Neuronal stem cell (in vitro differentiated cells): ENCODE data around the gene NLGN1.

Experiments used
- DNase-seq: peaks from one replicate; pipeline ENCODE4 v3.0.0-alpha.2; 2013; ENCODE audit warnings: low spot score
- H2AFZ ChIP-seq: one replicate; pipeline ENCODE4 v1.6.1; 2013; ENCODE audit warnings: mild to moderate bottlenecking, low read length, inconsistent platforms
- H2AK5ac ChIP-seq: 2 replicates; pipeline ENCODE4 v1.6.1; 2013; ENCODE audit warnings: low read depth, mild to moderate bottlenecking, inconsistent platforms, low read length, moderate library complexity, mixed read lengths
- H2BK120ac ChIP-seq: 2 replicates; pipeline ENCODE4 v1.6.1; 2013; ENCODE audit warnings: low read depth, mild to moderate bottlenecking, inconsistent platforms, low read length, moderate library complexity, mixed read lengths
- H2BK12ac ChIP-seq: one replicate; pipeline ENCODE4 v1.6.1; 2013; ENCODE audit warnings: low read length, inconsistent platforms
- H2BK15ac ChIP-seq: 2 replicates; pipeline ENCODE4 v1.6.1; 2013; ENCODE audit warnings: mild to moderate bottlenecking, low read length, inconsistent platforms, mixed read lengths
- H2BK5ac ChIP-seq: one replicate; pipeline ENCODE4 v1.6.1; 2013; ENCODE audit warnings: inconsistent platforms, mild to moderate bottlenecking, low read length, moderate library complexity
- H3K14ac ChIP-seq: one replicate; pipeline ENCODE4 v1.6.1; 2013; ENCODE audit warnings: low read length, inconsistent platforms
- H3K18ac ChIP-seq: 2 replicates; pipeline ENCODE4 v1.6.1; 2013; ENCODE audit warnings: low read length, inconsistent platforms
- H3K23ac ChIP-seq: 2 replicates; pipeline ENCODE4 v1.6.1; 2013; ENCODE audit warnings: low read depth, mild to moderate bottlenecking, mixed read lengths, low read length, inconsistent platforms; ENCODE audit not compliant: poor library complexity
- H3K27ac ChIP-seq: replicated peaks from 3 replicates; pipeline ENCODE4 v1.5.1; 2013; ENCODE audit warnings: low read length, inconsistent platforms
- H3K27me3 ChIP-seq, 3 experiments: 2 replicates each; pipeline ENCODE4 v1.6.1; 2013; ENCODE audit warnings: low read length in 3 of 3, mild to moderate bottlenecking in 2 of 3, inconsistent platforms in 1 of 3, low read depth in 1 of 3, mixed read lengths in 1 of 3, moderate library complexity in 1 of 3; ENCODE audit not compliant: control insufficient read depth in 3 of 3, insufficient read depth in 3 of 3
- H3K36me3 ChIP-seq, 2 donors: replicated peaks in 1 of 2; 2 replicates each; pipeline ENCODE4 v1.6.1; 2013; ENCODE audit warnings: low read length in 2 of 2; ENCODE audit not compliant: control insufficient read depth in 2 of 2, insufficient read depth in 2 of 2
- H3K4ac ChIP-seq: 2 replicates; pipeline ENCODE4 v1.6.1; 2013; ENCODE audit warnings: inconsistent platforms, mild to moderate bottlenecking, low read length, moderate library complexity
- H3K4me1 ChIP-seq, 2 donors: 1 replicate in 1 of 2; 2 replicates in 1 of 2; pipeline ENCODE4 v1.6.1; 2013; ENCODE audit warnings: low read length in 2 of 2, low read depth in 1 of 2; ENCODE audit not compliant: control insufficient read depth in 2 of 2, insufficient read depth in 1 of 2
- H3K4me2 ChIP-seq: one replicate; pipeline ENCODE4 v1.6.1; 2013; ENCODE audit warnings: mild to moderate bottlenecking, low read length, inconsistent platforms; ENCODE audit not compliant: insufficient read depth, poor library complexity, severe bottlenecking
- H3K4me3 ChIP-seq, 2 donors: 2 replicates each; pipeline ENCODE4 v1.5.1; 2013; ENCODE audit warnings: low read length in 2 of 2, mild to moderate bottlenecking in 2 of 2, inconsistent platforms in 1 of 2, moderate library complexity in 1 of 2
- H3K79me1 ChIP-seq: one replicate; pipeline ENCODE4 v1.6.1; 2013; ENCODE audit warnings: low read depth, mild to moderate bottlenecking, inconsistent platforms, low read length, moderate library complexity
- H3K9ac ChIP-seq: one replicate; pipeline ENCODE4 v1.6.1; 2013; ENCODE audit warnings: mild to moderate bottlenecking, low read depth, low read length, inconsistent platforms; ENCODE audit not compliant: poor library complexity
- H3K9me3 ChIP-seq, 2 donors: replicated peaks in 1 of 2; 2 replicates each; pipeline versions ENCODE3 to v1.6.1; 2013; ENCODE audit warnings: low read length in 2 of 2, mild to moderate bottlenecking in 2 of 2, inconsistent platforms in 1 of 2, low read depth in 1 of 2, mixed read lengths in 1 of 2, moderate library complexity in 1 of 2; ENCODE audit not compliant: control insufficient read depth in 2 of 2, insufficient read depth in 1 of 2
- H4K8ac ChIP-seq: one replicate; pipeline ENCODE4 v1.6.1; 2013; ENCODE audit warnings: low read depth, mild to moderate bottlenecking, inconsistent platforms, low read length, moderate library complexity
- H4K91ac ChIP-seq: one replicate; pipeline ENCODE4 v1.6.1; 2013; ENCODE audit warnings: low read length, low read depth, mild to moderate bottlenecking, inconsistent platforms; ENCODE audit not compliant: poor library complexity
- WGBS, 2 donors: extraction: QIAGEN DNeasy Blood & Tissue Kit; methylation state at CpG; one replicate each; pipeline ENCODE4 v1.1.7; 2013; ENCODE audit warnings: missing lambda C conversion rate in 2 of 2, mixed read lengths in 1 of 2; ENCODE audit not compliant: insufficient read length in 2 of 2, insufficient replicate concordance in 1 of 2; ENCODE audit errors: extremely low coverage in 2 of 2; 5-methylcytosine and 5-hydroxymethylcytosine counted together

Gene NLGN1

GRCh38 chr3:174315225-174315624 is 917.7 kb downstream of the NLGN1 start:
- Histone ChIP-seq H2BK15ac (no peak overlapping the region), H3K18ac (no peak overlapping the region), H2AK5ac (no peak overlapping the region), H4K8ac (no peak overlapping the region), H3K27ac (no peak overlapping the region), H2BK120ac (no peak overlapping the region), H3K36me3 (no peaks in the 10 kb centered on the region), H3K79me1 (no peaks in the 10 kb centered on the region), H3K27me3 (no peaks in the 10 kb centered on the region), H2BK12ac (no peak overlapping the region), H3K9ac (no peak overlapping the region), H4K91ac (no peak overlapping the region), H3K14ac (no peak overlapping the region), H3K9me3 (no peaks in the 10 kb centered on the region), H2BK5ac (no peak overlapping the region), H3K4me3 (no peak overlapping the region), H3K23ac (no peak overlapping the region), H3K4ac (no peak overlapping the region), H3K4me1 (peaks cover 0 to 3% of the 10 kb centered on the region in 2 donors), H3K4me2 (no peak overlapping the region), H2AFZ (no peak overlapping the region)
- WGBS, 2 donors: no CpG with 5 or more reads among the region's 2 CpGs
- no peak for DNase-seq

GRCh38 chr3:174317005-174317404 is 919.5 kb downstream of the NLGN1 start:
- DNase-seq: no peak
- Histone ChIP-seq H3K23ac (no peak overlapping the region), H2BK120ac (no peak overlapping the region), H2AFZ (no peak overlapping the region), H3K79me1 (no peaks in the 10 kb centered on the region), H2AK5ac (no peak overlapping the region), H2BK5ac (no peak overlapping the region), H3K18ac (no peak overlapping the region), H3K9ac (no peak overlapping the region), H2BK12ac (no peak overlapping the region), H4K8ac (no peak overlapping the region), H3K27me3 (no peaks in the 10 kb centered on the region), H4K91ac (no peak overlapping the region), H3K4me1 (peaks cover 0 to 3% of the 10 kb centered on the region in 2 donors), H3K14ac (no peak overlapping the region), H3K27ac (no peak overlapping the region), H3K9me3 (peaks cover 0 to 7% of the 10 kb centered on the region in 2 donors), H3K4ac (no peak overlapping the region), H3K4me2 (no peak overlapping the region), H2BK15ac (no peak overlapping the region), H3K36me3 (no peaks in the 10 kb centered on the region), H3K4me3 (no peak overlapping the region)
- WGBS, 2 donors: no CpG with 5 or more reads among the region's 1 CpG

DNA sequence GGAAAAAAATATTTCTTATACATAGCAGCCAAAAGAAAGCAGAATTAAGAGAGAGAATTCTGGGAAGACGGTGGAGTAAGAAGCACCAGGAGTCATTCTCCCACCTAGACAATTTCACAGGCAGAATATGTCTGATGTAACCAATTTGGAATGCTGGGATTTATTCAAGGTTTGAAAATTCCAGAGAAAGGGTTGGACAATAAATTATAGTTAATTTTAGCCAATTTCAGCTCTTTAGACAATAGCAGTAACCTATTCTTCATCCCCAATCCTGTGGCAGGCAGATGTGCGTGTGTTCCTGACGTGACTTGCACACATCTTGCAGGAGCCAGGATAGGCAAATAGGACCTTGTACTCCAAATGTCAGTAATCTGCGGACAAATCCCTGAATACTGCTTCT is 920.6 kb downstream of the NLGN1 start:
- no peak overlapping the region for H3K4ac ChIP-seq
- no peak overlapping the region for H3K4me2 ChIP-seq
- H2BK5ac ChIP-seq: no peak overlapping the region
- peaks cover 0 to 3% of the 10 kb centered on the region in 2 donors for H3K4me1 ChIP-seq
- no CpG with 5 or more reads among the region's 4 CpGs for WGBS, 2 donors
- no peak overlapping the region for H2AFZ ChIP-seq
- H4K91ac ChIP-seq: no peak overlapping the region
- H3K36me3 ChIP-seq: no peaks in the 10 kb centered on the region
- no peak overlapping the region for H3K27ac ChIP-seq
- H3K14ac ChIP-seq: no peak overlapping the region
- no peak overlapping the region for H4K8ac ChIP-seq
- no peak overlapping the region for H2BK120ac ChIP-seq
- H3K4me3 ChIP-seq: no peak overlapping the region
- H3K23ac ChIP-seq: no peak overlapping the region
- H2AK5ac ChIP-seq: no peak overlapping the region
- H3K9me3 ChIP-seq: peaks cover 0 to 7% of the 10 kb centered on the region in 2 donors
- no peak overlapping the region for H3K18ac ChIP-seq
- H3K9ac ChIP-seq: no peak overlapping the region
- no peak for DNase-seq
- H3K79me1 ChIP-seq: no peaks in the 10 kb centered on the region
- H3K27me3 ChIP-seq: no peaks in the 10 kb centered on the region
- H2BK15ac ChIP-seq: no peak overlapping the region
- H2BK12ac ChIP-seq: no peak overlapping the region

- no peak overlapping the region for H3K14ac ChIP-seq
- H3K9me3 ChIP-seq: peaks cover 0 to 7% of the 10 kb centered on the region in 2 donors
- no peak overlapping the region for H4K8ac ChIP-seq
- H3K4me3 ChIP-seq: no peak overlapping the region
- no peaks in the 10 kb centered on the region for H3K36me3 ChIP-seq
- DNase-seq: no peak
- H3K27ac ChIP-seq: no peak overlapping the region
- no peak overlapping the region for H2BK15ac ChIP-seq
- no peak overlapping the region for H3K23ac ChIP-seq
- no peak overlapping the region for H2BK12ac ChIP-seq
- no peak overlapping the region for H2BK5ac ChIP-seq
- H3K79me1 ChIP-seq: no peaks in the 10 kb centered on the region
- no peak overlapping the region for H3K4me2 ChIP-seq
- no peak overlapping the region for H3K9ac ChIP-seq
- H2BK120ac ChIP-seq: no peak overlapping the region
- H3K4ac ChIP-seq: no peak overlapping the region
- no peak overlapping the region for H3K18ac ChIP-seq
- no peak overlapping the region for H2AK5ac ChIP-seq
- H2AFZ ChIP-seq: no peak overlapping the region
- no peak overlapping the region for H4K91ac ChIP-seq
- peaks cover 0 to 3% of the 10 kb centered on the region in 2 donors for H3K4me1 ChIP-seq
- WGBS, 2 donors: no CpG with 5 or more reads among the region's 1 CpG
- no peaks in the 10 kb centered on the region for H3K27me3 ChIP-seq
Measured at GRCh38 chr3:174321548-174321947, 924.0 kb downstream of the NLGN1 start.
